IPS-20b (cell line): Measurements from ENCODE around the gene LRG1.
"Not testable (repeated sequence)": the region's sequence is repeated elsewhere in the genome, so short reads cannot be mapped to it uniquely, and the experiment has no call there.

Experiments used
- H3K27ac ChIP-seq: one replicate; pipeline ENCODE4 v1.5.1; 2013; ENCODE audit warnings: low read length
- H3K27me3 ChIP-seq: 2 replicates; pipeline ENCODE4 v1.6.1; 2013; ENCODE audit warnings: mild to moderate bottlenecking, low read length, inconsistent platforms; ENCODE audit not compliant: insufficient read depth
- H3K36me3 ChIP-seq: 2 replicates; pipeline ENCODE4 v1.6.1; 2013; ENCODE audit warnings: low read depth, mild to moderate bottlenecking, inconsistent platforms, low read length, moderate library complexity; ENCODE audit not compliant: insufficient read depth
- H3K4me1 ChIP-seq: 2 replicates; pipeline ENCODE4 v1.6.1; 2013; ENCODE audit warnings: mild to moderate bottlenecking, control low read depth, inconsistent platforms, low read length, moderate library complexity; ENCODE audit not compliant: insufficient read depth
- H3K4me3 ChIP-seq: 2 replicates; pipeline ENCODE4 v1.5.1; 2013; ENCODE audit warnings: mild to moderate bottlenecking, low read length, inconsistent platforms
- H3K9ac ChIP-seq: 2 replicates; pipeline ENCODE4 v1.6.1; 2013; ENCODE audit warnings: low read depth, mild to moderate bottlenecking, inconsistent platforms, low read length, moderate library complexity
- H3K9me3 ChIP-seq: 2 replicates; pipeline ENCODE4 v1.6.1; 2013; ENCODE audit warnings: mild to moderate bottlenecking, low read depth, low read length, inconsistent platforms; ENCODE audit not compliant: insufficient read depth

The LRG1 gene

GRCh38 chr19:4542896-4543841 lies 3.3 kb upstream of the LRG1 start:
- Histone ChIP-seq H3K27me3 (no peaks in the 10 kb centered on the region), H3K9me3 (no peaks in the 10 kb centered on the region), H3K4me3 (no peak overlapping the region), H3K4me1 (no peaks in the 10 kb centered on the region), H3K27ac (no peak overlapping the region), H3K36me3 (no peaks in the 10 kb centered on the region), H3K9ac (no peak overlapping the region)

GRCh38 chr19:4541806-4542145 lies 1.9 kb upstream of the LRG1 start:
- H3K27ac ChIP-seq, H3K4me3 ChIP-seq, H3K9ac ChIP-seq, H3K4me1 ChIP-seq, H3K27me3 ChIP-seq, H3K9me3 ChIP-seq, H3K36me3 ChIP-seq: not testable (repeated sequence)

GRCh38 chr19:4541114-4541805 lies 1.4 kb upstream of the LRG1 start:
- Histone ChIP-seq H3K36me3 (no peaks in the 10 kb centered on the region), H3K9me3 (no peaks in the 10 kb centered on the region), H3K27ac (no peak overlapping the region), H3K4me3 (no peak overlapping the region), H3K4me1 (no peaks in the 10 kb centered on the region), H3K9ac (no peak overlapping the region), H3K27me3 (no peaks in the 10 kb centered on the region)

GRCh38 chr19:4539169-4539692 lies 605 bp downstream of the LRG1 start:
- Histone ChIP-seq H3K27ac (no peak overlapping the region), H3K4me1 (no peaks in the 10 kb centered on the region; the same call in 1 of the 2 replicates), H3K4me3 (no peak overlapping the region), H3K36me3 (no peaks in the 10 kb centered on the region), H3K9me3 (no peaks in the 10 kb centered on the region), H3K9ac (no peak overlapping the region), H3K27me3 (peaks cover 7% of the 10 kb centered on the region)

DNA sequence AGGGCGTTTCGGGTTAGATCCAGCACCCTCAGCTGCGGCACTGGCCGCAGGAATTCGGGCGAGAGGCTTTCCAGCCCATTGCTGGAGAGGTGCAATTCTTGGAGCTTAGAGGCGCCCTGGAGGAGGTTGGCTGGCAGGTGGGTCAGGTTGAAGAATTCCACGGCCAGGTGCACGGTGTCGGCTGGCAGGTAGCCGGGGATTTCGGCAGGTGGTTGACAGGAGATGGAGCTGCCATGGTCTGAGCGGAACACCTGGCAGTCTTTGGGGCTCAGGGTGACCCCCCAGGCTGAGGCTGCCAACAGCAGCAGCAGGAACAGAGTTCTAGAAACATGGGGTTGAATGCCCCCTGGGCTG lies 1.3 kb downstream of the LRG1 start:
- Histone ChIP-seq H3K4me1 (no peaks in the 10 kb centered on the region; the same call in 1 of the 2 replicates), H3K4me3 (no peak overlapping the region), H3K9me3 (no peaks in the 10 kb centered on the region), H3K36me3 (no peaks in the 10 kb centered on the region), H3K9ac (no peak overlapping the region), H3K27ac (no peak overlapping the region), H3K27me3 (peaks cover 14% of the 10 kb centered on the region)

GRCh38 chr19:4537953-4538600 lies 1.8 kb downstream of the LRG1 start:
- Histone ChIP-seq H3K36me3 (no peaks in the 10 kb centered on the region), H3K9ac (no peak overlapping the region), H3K27ac (no peak overlapping the region), H3K9me3 (no peaks in the 10 kb centered on the region), H3K4me3 (no peak overlapping the region), H3K27me3 (peaks cover 19% of the 10 kb centered on the region), H3K4me1 (no peaks in the 10 kb centered on the region; the same call in 1 of the 2 replicates)

GRCh38 chr19:4536798-4537197 lies 3.0 kb downstream of the LRG1 start:
- Histone ChIP-seq H3K4me3 (no peak overlapping the region), H3K36me3 (no peaks in the 10 kb centered on the region), H3K27ac (no peak overlapping the region), H3K27me3 (peaks cover 19% of the 10 kb centered on the region), H3K4me1 (no peaks in the 10 kb centered on the region; the same call in 1 of the 2 replicates), H3K9me3 (no peaks in the 10 kb centered on the region), H3K9ac (no peak overlapping the region)

DNA sequence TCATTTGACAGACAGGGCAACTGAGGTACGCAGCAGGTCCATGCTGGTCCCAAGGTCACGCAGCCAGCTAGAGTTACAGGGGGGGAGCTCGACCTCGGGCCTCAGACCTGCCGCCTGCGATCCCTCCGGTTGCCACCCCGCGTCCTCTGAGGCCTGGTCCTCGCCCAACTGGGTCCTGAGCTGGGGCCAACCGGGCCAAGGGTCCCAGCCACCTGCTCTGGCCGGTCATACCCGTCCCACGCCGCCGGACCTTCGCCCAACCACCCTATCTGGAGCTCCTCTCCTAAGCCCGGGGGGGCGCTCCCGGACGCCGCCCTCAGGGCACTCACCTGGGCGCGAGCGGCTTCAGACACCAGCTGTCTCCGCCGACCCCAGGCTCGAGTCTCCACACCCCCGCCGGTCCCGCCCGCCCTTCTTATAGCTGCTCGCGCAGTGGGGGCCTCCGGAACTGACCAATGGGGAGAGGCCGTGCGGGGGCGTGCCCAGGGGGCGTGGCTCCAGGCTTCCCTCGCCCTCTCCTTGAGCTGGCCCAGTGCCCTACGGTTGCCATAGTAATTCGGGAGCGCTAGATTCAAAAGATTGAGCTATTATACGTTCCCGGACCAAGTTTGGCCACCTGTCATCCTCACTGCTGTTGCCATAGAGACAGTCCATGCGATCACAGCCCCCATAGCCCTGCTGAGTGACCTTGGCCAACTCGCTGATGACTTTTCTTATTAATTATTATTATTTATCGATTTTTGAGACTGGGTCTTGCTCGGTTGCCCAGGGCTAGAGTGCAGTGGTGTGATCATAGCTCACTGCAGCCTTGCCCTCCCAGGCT lies 4.8 kb downstream of the LRG1 start, which contains the start of gene PLIN5:
PLIN5 (minus strand) TSS at position 389 of the 823 bp plus-strand sequence. CDS start 1,150 bp downstream, outside the sequence.
- Histone ChIP-seq H3K9me3 (no peaks in the 10 kb centered on the region), H3K4me1 (no peaks in the 10 kb centered on the region; the same call in 1 of the 2 replicates), H3K4me3 (peak within 1 kb of the TSS; percentile 52; the same call in 1 of the 2 replicates), H3K9ac (no peak within 1 kb of the TSS), H3K36me3 (no peaks in the 10 kb centered on the region), H3K27me3 (peaks cover 19% of the 10 kb centered on the region), H3K27ac (no peak within 1 kb of the TSS)

DNA sequence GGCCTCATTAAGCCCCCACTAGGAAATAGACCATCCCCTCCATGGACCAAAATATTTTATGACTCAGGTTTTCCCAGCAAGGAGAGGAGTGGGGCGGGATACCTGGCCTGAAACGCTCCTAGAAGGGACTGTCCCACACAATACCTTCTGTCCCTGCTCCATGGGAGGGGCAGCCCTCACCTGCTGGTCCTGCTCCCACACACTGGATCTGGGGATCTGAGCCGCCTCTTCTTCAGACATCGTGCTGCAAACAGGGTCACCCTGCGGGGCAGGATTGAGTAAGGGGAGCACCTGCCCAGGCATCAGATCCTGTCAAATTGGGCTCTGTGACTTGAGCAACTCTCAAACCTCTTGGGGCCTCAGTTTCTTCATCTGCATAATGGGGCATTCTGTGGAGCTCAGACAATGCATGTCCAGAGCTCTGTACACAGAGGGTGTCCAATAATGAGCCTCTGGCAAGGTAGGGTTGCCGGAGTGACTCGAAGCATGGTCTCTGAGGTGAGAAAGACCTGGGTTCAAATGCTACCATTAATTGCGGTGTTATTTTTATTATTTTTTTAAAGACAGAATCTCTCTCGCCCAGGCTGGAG lies 5.9 kb downstream of the LRG1 start:
- H3K4me3 ChIP-seq, result no peak overlapping the region
- H3K27me3 ChIP-seq, result peaks cover 19% of the 10 kb centered on the region
- H3K27ac ChIP-seq, result no peak overlapping the region
- H3K9ac ChIP-seq, result no peak overlapping the region
- H3K4me1 ChIP-seq, result no peaks in the 10 kb centered on the region; the same call in 1 of the 2 replicates
- H3K9me3 ChIP-seq, result no peaks in the 10 kb centered on the region
- no peaks in the 10 kb centered on the region for H3K36me3 ChIP-seq

DNA sequence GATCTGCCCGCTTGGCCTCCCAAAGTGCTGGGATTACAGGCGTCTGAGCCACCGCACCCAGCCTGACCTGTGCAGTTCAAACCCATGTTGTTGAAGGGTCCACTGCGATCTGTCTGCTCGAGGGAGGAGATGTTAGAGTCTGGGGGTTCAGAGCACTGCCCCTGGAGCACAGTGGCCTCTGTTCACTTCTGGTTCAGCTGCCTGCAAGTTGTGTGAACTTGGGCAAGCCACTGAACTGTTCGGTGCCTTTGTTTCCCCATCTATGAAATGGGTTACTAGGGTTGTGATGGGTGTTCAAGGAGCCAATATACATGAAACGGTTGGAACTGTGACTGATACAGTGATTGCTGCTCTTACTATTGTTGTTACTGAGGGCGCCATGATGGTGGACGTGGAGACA lies 6.5 kb downstream of the LRG1 start:
- Histone ChIP-seq H3K27me3 (peaks cover 19% of the 10 kb centered on the region), H3K4me1 (no peaks in the 10 kb centered on the region; the same call in 1 of the 2 replicates)

More for the DNA sequence above, 6.5 kb downstream of the LRG1 start:
- no peak overlapping the region for H3K27ac ChIP-seq
- no peak overlapping the region for H3K9ac ChIP-seq
- H3K4me3 ChIP-seq, result no peak overlapping the region
- H3K36me3 ChIP-seq, result no peaks in the 10 kb centered on the region
- H3K9me3 ChIP-seq, result no peaks in the 10 kb centered on the region
